HL-60/S4 (cell line): ENCODE measurements around the gene PITX1.

Source experiments
- in situ Hi-C: fragments of 300-500 bp; cut with MboI; formaldehyde crosslinking; loops from 2 replicates; pipeline ENCODE4 v1.14.3; 2022; ENCODE audit warnings: low sequenced_read_pairs

PITX1 gene

GRCh38 chr5:135042595-135042994 lies 8.6 kb upstream of the PITX1 start:
- in situ Hi-C loops, result no loop called here

- in situ Hi-C loops, result no loop called here
Measured at GRCh38 chr5:135041726-135042125, 7.7 kb upstream of the PITX1 start.

GRCh38 chr5:135041145-135041587 lies 7.1 kb upstream of the PITX1 start:
- in situ Hi-C loops, result no loop called here

GRCh38 chr5:135040333-135041144 lies 6.5 kb upstream of the PITX1 start:
- in situ Hi-C loops, result no loop called here

GRCh38 chr5:135040034-135040332 lies 6.0 kb upstream of the PITX1 start:
- in situ Hi-C loops, result no loop called here

GRCh38 chr5:135039271-135040033 lies 5.4 kb upstream of the PITX1 start:
- in situ Hi-C loops, result no loop called here

GRCh38 chr5:135038813-135039270 lies 4.8 kb upstream of the PITX1 start:
- in situ Hi-C loops, result no loop called here

- in situ Hi-C loops, result no loop called here
Measured at GRCh38 chr5:135038205-135038812, 4.3 kb upstream of the PITX1 start.

- in situ Hi-C loops, result no loop called here
Measured at GRCh38 chr5:135037519-135038204, 3.6 kb upstream of the PITX1 start.

GRCh38 chr5:135036405-135036804 lies 2.4 kb upstream of the PITX1 start:
- in situ Hi-C loops, result no loop called here

GRCh38 chr5:135035678-135036030 lies 1.6 kb upstream of the PITX1 start:
- in situ Hi-C loops, result no loop called here

- in situ Hi-C loops, result no loop called here
Measured at GRCh38 chr5:135034963-135035677, 1.1 kb upstream of the PITX1 start.

- in situ Hi-C loops, result no loop called here
Measured at GRCh38 chr5:135034236-135034962, 371 bp upstream of the PITX1 start.

GRCh38 chr5:135032999-135033861 lies 798 bp downstream of the PITX1 start:
- in situ Hi-C loops, result no loop called here

GRCh38 chr5:135032695-135032998 lies 1.4 kb downstream of the PITX1 start:
- in situ Hi-C loops, result no loop called here

GRCh38 chr5:135031813-135032694 lies 2.0 kb downstream of the PITX1 start:
- in situ Hi-C loops, result no loop called here

GRCh38 chr5:135030956-135031812 lies 2.8 kb downstream of the PITX1 start:
- in situ Hi-C loops, result no loop called here
